SU-DHL-6 (cell line): ENCODE measurements around the gene TENT4B.

ENCODE experiments used
- EZH2phosphoT487 ChIP-seq: fragments of 200-600 bp; sonication (generic), shearing (Covaris generic); conservative IDR thresholded peaks from 2 replicates; pipeline ENCODE4 v1.6.1; 2018; ENCODE audit warnings: mild to moderate bottlenecking, antibody characterized with exemption, low read length, moderate library complexity, mixed read lengths
- TF ChIP-seq, protein P1 (sequence below): fragments of 200-600 bp; sonication (generic); IDR thresholded peaks from one replicate; pipeline ENCODE4 v1.5.1; 2017; ENCODE audit warnings: antibody characterized with exemption, mild to moderate bottlenecking, low read length, moderate library complexity; ENCODE audit not compliant: insufficient read depth, poor library complexity, severe bottlenecking

DNA sequence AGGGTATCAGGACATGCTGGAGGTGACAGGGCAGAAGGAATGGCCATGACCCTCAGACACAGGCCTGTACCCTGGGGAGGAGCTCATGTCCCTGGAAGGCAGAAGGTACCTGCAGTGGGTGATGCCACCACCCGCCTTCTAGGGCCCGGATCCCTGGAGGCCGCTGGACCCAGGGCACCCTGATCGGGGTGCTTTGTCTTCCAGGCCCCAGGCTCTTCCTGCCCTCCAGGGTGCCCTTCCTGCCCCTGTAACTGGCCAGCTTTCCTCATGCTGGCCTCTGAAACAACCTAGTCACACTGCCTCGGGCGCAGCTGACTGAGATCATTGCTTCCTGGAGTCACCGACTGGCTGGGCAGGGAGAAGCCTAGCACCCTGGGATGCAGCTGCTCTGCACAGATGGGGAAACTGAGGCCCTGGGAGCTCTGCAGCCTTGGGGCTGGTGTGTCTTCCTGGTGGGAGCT is 119.0 kb downstream of the TENT4B start:
- TF ChIP-seq, protein P1, sequence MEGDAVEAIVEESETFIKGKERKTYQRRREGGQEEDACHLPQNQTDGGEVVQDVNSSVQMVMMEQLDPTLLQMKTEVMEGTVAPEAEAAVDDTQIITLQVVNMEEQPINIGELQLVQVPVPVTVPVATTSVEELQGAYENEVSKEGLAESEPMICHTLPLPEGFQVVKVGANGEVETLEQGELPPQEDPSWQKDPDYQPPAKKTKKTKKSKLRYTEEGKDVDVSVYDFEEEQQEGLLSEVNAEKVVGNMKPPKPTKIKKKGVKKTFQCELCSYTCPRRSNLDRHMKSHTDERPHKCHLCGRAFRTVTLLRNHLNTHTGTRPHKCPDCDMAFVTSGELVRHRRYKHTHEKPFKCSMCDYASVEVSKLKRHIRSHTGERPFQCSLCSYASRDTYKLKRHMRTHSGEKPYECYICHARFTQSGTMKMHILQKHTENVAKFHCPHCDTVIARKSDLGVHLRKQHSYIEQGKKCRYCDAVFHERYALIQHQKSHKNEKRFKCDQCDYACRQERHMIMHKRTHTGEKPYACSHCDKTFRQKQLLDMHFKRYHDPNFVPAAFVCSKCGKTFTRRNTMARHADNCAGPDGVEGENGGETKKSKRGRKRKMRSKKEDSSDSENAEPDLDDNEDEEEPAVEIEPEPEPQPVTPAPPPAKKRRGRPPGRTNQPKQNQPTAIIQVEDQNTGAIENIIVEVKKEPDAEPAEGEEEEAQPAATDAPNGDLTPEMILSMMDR: no peak
- no peak for TF ChIP-seq EZH2phosphoT487
